Neuronal stem cell (in vitro differentiated cells): ENCODE measurements around the gene TRIP10.
A peak's percentile ranks its signal among the peaks of the same experiment; 100 is the strongest.

Experiments
- DNase-seq: peaks from one replicate; pipeline ENCODE4 v3.0.0-alpha.2; 2013; ENCODE audit warnings: low spot score
- H2AFZ ChIP-seq: one replicate; pipeline ENCODE4 v1.6.1; 2013; ENCODE audit warnings: mild to moderate bottlenecking, low read length, inconsistent platforms
- H2AK5ac ChIP-seq: 2 replicates; pipeline ENCODE4 v1.6.1; 2013; ENCODE audit warnings: low read depth, mild to moderate bottlenecking, inconsistent platforms, low read length, moderate library complexity, mixed read lengths
- H2BK120ac ChIP-seq: 2 replicates; pipeline ENCODE4 v1.6.1; 2013; ENCODE audit warnings: low read depth, mild to moderate bottlenecking, inconsistent platforms, low read length, moderate library complexity, mixed read lengths
- H2BK12ac ChIP-seq: one replicate; pipeline ENCODE4 v1.6.1; 2013; ENCODE audit warnings: low read length, inconsistent platforms
- H2BK15ac ChIP-seq: 2 replicates; pipeline ENCODE4 v1.6.1; 2013; ENCODE audit warnings: mild to moderate bottlenecking, low read length, inconsistent platforms, mixed read lengths
- H2BK5ac ChIP-seq: one replicate; pipeline ENCODE4 v1.6.1; 2013; ENCODE audit warnings: inconsistent platforms, mild to moderate bottlenecking, low read length, moderate library complexity
- H3K14ac ChIP-seq: one replicate; pipeline ENCODE4 v1.6.1; 2013; ENCODE audit warnings: low read length, inconsistent platforms
- H3K18ac ChIP-seq: 2 replicates; pipeline ENCODE4 v1.6.1; 2013; ENCODE audit warnings: low read length, inconsistent platforms
- H3K23ac ChIP-seq: 2 replicates; pipeline ENCODE4 v1.6.1; 2013; ENCODE audit warnings: low read depth, mild to moderate bottlenecking, mixed read lengths, low read length, inconsistent platforms; ENCODE audit not compliant: poor library complexity
- H3K27ac ChIP-seq: replicated peaks from 3 replicates; pipeline ENCODE4 v1.5.1; 2013; ENCODE audit warnings: low read length, inconsistent platforms
- H3K27me3 ChIP-seq, 3 experiments: 2 replicates each; pipeline ENCODE4 v1.6.1; 2013; ENCODE audit warnings: low read length in 3 of 3, mild to moderate bottlenecking in 2 of 3, inconsistent platforms in 1 of 3, low read depth in 1 of 3, mixed read lengths in 1 of 3, moderate library complexity in 1 of 3; ENCODE audit not compliant: control insufficient read depth in 3 of 3, insufficient read depth in 3 of 3
- H3K36me3 ChIP-seq, 2 donors: replicated peaks in 1 of 2; 2 replicates each; pipeline ENCODE4 v1.6.1; 2013; ENCODE audit warnings: low read length in 2 of 2; ENCODE audit not compliant: control insufficient read depth in 2 of 2, insufficient read depth in 2 of 2
- H3K4ac ChIP-seq: 2 replicates; pipeline ENCODE4 v1.6.1; 2013; ENCODE audit warnings: inconsistent platforms, mild to moderate bottlenecking, low read length, moderate library complexity
- H3K4me1 ChIP-seq, 2 donors: 1 replicate in 1 of 2; 2 replicates in 1 of 2; pipeline ENCODE4 v1.6.1; 2013; ENCODE audit warnings: low read length in 2 of 2, low read depth in 1 of 2; ENCODE audit not compliant: control insufficient read depth in 2 of 2, insufficient read depth in 1 of 2
- H3K4me2 ChIP-seq: one replicate; pipeline ENCODE4 v1.6.1; 2013; ENCODE audit warnings: mild to moderate bottlenecking, low read length, inconsistent platforms; ENCODE audit not compliant: insufficient read depth, poor library complexity, severe bottlenecking
- H3K4me3 ChIP-seq, 2 donors: 2 replicates each; pipeline ENCODE4 v1.5.1; 2013; ENCODE audit warnings: low read length in 2 of 2, mild to moderate bottlenecking in 2 of 2, inconsistent platforms in 1 of 2, moderate library complexity in 1 of 2
- H3K79me1 ChIP-seq: one replicate; pipeline ENCODE4 v1.6.1; 2013; ENCODE audit warnings: low read depth, mild to moderate bottlenecking, inconsistent platforms, low read length, moderate library complexity
- H3K9ac ChIP-seq: one replicate; pipeline ENCODE4 v1.6.1; 2013; ENCODE audit warnings: mild to moderate bottlenecking, low read depth, low read length, inconsistent platforms; ENCODE audit not compliant: poor library complexity
- H3K9me3 ChIP-seq, 2 donors: replicated peaks in 1 of 2; 2 replicates each; pipeline versions ENCODE3 to v1.6.1; 2013; ENCODE audit warnings: low read length in 2 of 2, mild to moderate bottlenecking in 2 of 2, inconsistent platforms in 1 of 2, low read depth in 1 of 2, mixed read lengths in 1 of 2, moderate library complexity in 1 of 2; ENCODE audit not compliant: control insufficient read depth in 2 of 2, insufficient read depth in 1 of 2
- H4K8ac ChIP-seq: one replicate; pipeline ENCODE4 v1.6.1; 2013; ENCODE audit warnings: low read depth, mild to moderate bottlenecking, inconsistent platforms, low read length, moderate library complexity
- H4K91ac ChIP-seq: one replicate; pipeline ENCODE4 v1.6.1; 2013; ENCODE audit warnings: low read length, low read depth, mild to moderate bottlenecking, inconsistent platforms; ENCODE audit not compliant: poor library complexity
- WGBS, 2 donors: extraction: QIAGEN DNeasy Blood & Tissue Kit; methylation state at CpG; one replicate each; pipeline ENCODE4 v1.1.7; 2013; ENCODE audit warnings: missing lambda C conversion rate in 2 of 2, mixed read lengths in 1 of 2; ENCODE audit not compliant: insufficient read length in 2 of 2, insufficient replicate concordance in 1 of 2; ENCODE audit errors: extremely low coverage in 2 of 2; 5-methylcytosine and 5-hydroxymethylcytosine counted together

TRIP10 gene

GRCh38 chr19:6723108-6723618, 16.3 kb upstream of the TRIP10 start:
- Histone ChIP-seq H3K4me1 (no peaks in the 10 kb centered on the region), H4K91ac (no peak overlapping the region), H2BK5ac (no peak overlapping the region), H3K27me3 (no peaks in the 10 kb centered on the region), H2AK5ac (no peak overlapping the region), H4K8ac (no peak overlapping the region), H3K4me2 (no peak overlapping the region), H3K23ac (no peak overlapping the region), H2BK12ac (no peak overlapping the region), H2AFZ (peak overlapping the region; percentile 64), H2BK15ac (no peak overlapping the region), H3K9ac (no peak overlapping the region), H2BK120ac (no peak overlapping the region), H3K36me3 (no peaks in the 10 kb centered on the region), H3K79me1 (peaks cover 2% of the 10 kb centered on the region), H3K4ac (no peak overlapping the region), H3K14ac (no peak overlapping the region), H3K4me3 (no peak overlapping the region), H3K27ac (no peak overlapping the region), H3K9me3 (peaks cover 0 to 4% of the 10 kb centered on the region in 2 donors), H3K18ac (no peak overlapping the region)
- no CpG with 5 or more reads among the region's 13 CpGs for WGBS, 2 donors
- no peak for DNase-seq

- H3K9me3 ChIP-seq = peaks cover 0 to 4% of the 10 kb centered on the region in 2 donors
These were observed 15.7 kb upstream of the TRIP10 start for GRCh38 chr19:6723738-6724137.

GRCh38 chr19:6724631-6725492, 14.6 kb upstream of the TRIP10 start:
- H3K23ac ChIP-seq = no peak overlapping the region
- H3K27ac ChIP-seq = no peak overlapping the region
- no peak overlapping the region for H4K91ac ChIP-seq
- no peak overlapping the region for H2BK120ac ChIP-seq
- WGBS, 2 donors = no CpG with 5 or more reads among the region's 15 CpGs
- no peaks in the 10 kb centered on the region for H3K27me3 ChIP-seq
- no peak for DNase-seq
- H2AFZ ChIP-seq = no peak overlapping the region
- H2BK15ac ChIP-seq = no peak overlapping the region
- peaks cover 2% of the 10 kb centered on the region for H3K79me1 ChIP-seq
- no peaks in the 10 kb centered on the region for H3K36me3 ChIP-seq
- H3K4me1 ChIP-seq = no peaks in the 10 kb centered on the region
- H3K4me3 ChIP-seq = no peak overlapping the region
- no peak overlapping the region for H4K8ac ChIP-seq
- no peak overlapping the region for H3K14ac ChIP-seq
- H2AK5ac ChIP-seq = peak overlapping the region; percentile 50
- no peak overlapping the region for H2BK5ac ChIP-seq
- no peak overlapping the region for H3K4ac ChIP-seq
- H3K9me3 ChIP-seq = peaks cover 0 to 4% of the 10 kb centered on the region in 2 donors
- H3K18ac ChIP-seq = no peak overlapping the region
- no peak overlapping the region for H3K4me2 ChIP-seq
- H2BK12ac ChIP-seq = no peak overlapping the region
- no peak overlapping the region for H3K9ac ChIP-seq

More at GRCh38 chr19:6723738-6724137, 15.7 kb upstream of the TRIP10 start:
- Histone ChIP-seq H3K4me1 (no peaks in the 10 kb centered on the region), H3K79me1 (peaks cover 2% of the 10 kb centered on the region), H3K9ac (no peak overlapping the region), H2BK15ac (no peak overlapping the region), H3K27me3 (no peaks in the 10 kb centered on the region), H2BK12ac (no peak overlapping the region), H3K27ac (no peak overlapping the region), H3K23ac (no peak overlapping the region), H2BK120ac (no peak overlapping the region), H3K4me2 (no peak overlapping the region), H4K91ac (no peak overlapping the region), H3K4ac (no peak overlapping the region), H2BK5ac (no peak overlapping the region), H2AK5ac (no peak overlapping the region), H3K4me3 (no peak overlapping the region), H3K14ac (no peak overlapping the region), H4K8ac (no peak overlapping the region), H2AFZ (no peak overlapping the region), H3K18ac (no peak overlapping the region), H3K36me3 (no peaks in the 10 kb centered on the region)
- WGBS, 2 donors = no CpG with 5 or more reads among the region's 5 CpGs
- DNase-seq = no peak

GRCh38 chr19:6725513-6726231, 13.8 kb upstream of the TRIP10 start:
- no peaks in the 10 kb centered on the region for H3K27me3 ChIP-seq
- no peak overlapping the region for H3K14ac ChIP-seq
- H3K23ac ChIP-seq = no peak overlapping the region
- no CpG with 5 or more reads among the region's 16 CpGs for WGBS, 2 donors
- H2AFZ ChIP-seq = no peak overlapping the region
- no peaks in the 10 kb centered on the region for H3K36me3 ChIP-seq
- H3K79me1 ChIP-seq = peaks cover 2% of the 10 kb centered on the region
- H3K18ac ChIP-seq = no peak overlapping the region
- no peak overlapping the region for H4K91ac ChIP-seq
- H2AK5ac ChIP-seq = peak overlapping the region; percentile 50
- H3K4me3 ChIP-seq = no peak overlapping the region
- H3K9me3 ChIP-seq = peaks cover 0 to 4% of the 10 kb centered on the region in 2 donors
- no peak overlapping the region for H2BK12ac ChIP-seq
- DNase-seq = no peak
- no peak overlapping the region for H3K27ac ChIP-seq
- H3K4me2 ChIP-seq = no peak overlapping the region
- no peak overlapping the region for H2BK15ac ChIP-seq
- H3K9ac ChIP-seq = no peak overlapping the region
- H2BK5ac ChIP-seq = no peak overlapping the region
- H3K4me1 ChIP-seq = no peaks in the 10 kb centered on the region
- H2BK120ac ChIP-seq = no peak overlapping the region
- H4K8ac ChIP-seq = no peak overlapping the region
- H3K4ac ChIP-seq = no peak overlapping the region
